Spleen (tissue), 7 donors: ENCODE data around the gene MALSU1.

Source experiments
- CTCF ChIP-seq, 11 experiments: fragments of 200-600 bp in 7 of 11; fragments of 450-650 bp in 4 of 11; sonication (generic) in 4 of 11; IDR thresholded peaks in 8 of 11; conservative IDR thresholded peaks in 3 of 11; 1 replicate in 7 of 11; 2 replicates in 4 of 11; pipeline versions ENCODE4 v1.4.0 to v1.8.0; 2016 to 2021; ENCODE audit warnings: antibody characterized with exemption in 11 of 11, inconsistent platforms in 4 of 11, mild to moderate bottlenecking in 1 of 11
- POLR2A ChIP-seq, 3 donors: fragments of 450-650 bp; IDR thresholded peaks; one replicate each; pipeline ENCODE4 v1.5.1; 2017; ENCODE audit warnings: antibody characterized with exemption in 3 of 3, mild to moderate bottlenecking in 1 of 3
- donor health status: DM: no; HTN: no; CAD: no; lungs with moderate emphysema.
- donor health status: DM: no; HTN: no; CAD: no.
- donor health status: DM: no; HTN: no; CAD: no.

DNA sequence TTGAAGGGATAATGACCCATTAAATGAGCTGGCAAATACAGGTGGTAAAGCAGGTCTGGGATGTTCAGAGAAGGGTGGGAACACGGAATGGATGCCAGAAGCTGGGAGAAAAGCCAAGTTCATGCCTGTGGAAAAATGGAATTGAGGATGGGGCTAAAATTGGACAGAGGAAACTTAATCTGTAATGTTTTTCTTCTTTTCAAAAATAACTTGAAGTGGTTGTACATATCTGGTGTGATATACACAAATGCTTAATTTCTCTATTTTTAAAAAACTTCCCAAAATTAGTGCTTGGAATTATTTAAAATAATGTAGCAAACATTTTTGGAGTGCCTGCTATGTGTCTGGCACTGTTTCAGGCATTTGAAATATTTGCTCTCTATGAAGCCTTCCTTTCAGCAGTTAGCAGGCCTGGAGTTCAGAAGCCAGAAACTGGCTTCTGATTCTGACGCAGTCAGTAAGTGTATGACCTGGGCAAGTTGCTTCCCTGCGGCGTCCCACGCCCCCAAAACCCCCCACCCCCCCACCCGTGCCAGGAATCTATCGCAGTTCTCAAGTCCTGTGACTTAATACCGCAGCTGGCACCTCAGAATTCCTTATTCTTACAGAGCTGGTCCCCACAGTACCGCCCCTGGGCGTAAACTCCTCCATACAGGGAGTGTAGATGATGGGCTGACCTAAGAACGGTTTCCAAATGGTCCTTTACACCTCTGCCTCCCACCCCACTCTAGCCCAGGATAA, 828 bp upstream of the MALSU1 start:
- TF ChIP-seq CTCF (IDR thresholded peaks at IDR 0.05 in 8 of 11, conservative IDR thresholded peaks at IDR 0.05 in 3 of 11) (no peak), POLR2A (IDR thresholded peaks at IDR 0.05) (no peak)
